ENCODE measurements around the gene BLNK.

- TF ChIP-seq CTCF (IDR thresholded peaks at IDR 0.05) (no peak), POLR2A (IDR thresholded peaks at IDR 0.05) (no peak)
Observed at GRCh38 chr10:96228408-96228994, 42.9 kb downstream of the BLNK start.
